NCI-H510A (cell line): Measurements from ENCODE around the gene POU2F2.
A peak's percentile ranks its signal among the peaks of the same experiment; 100 is the strongest.

Experiments used
- DNase-seq: peaks from one replicate; lab custom pipeline; 2025; lab: John Stamatoyannopoulos, UW

The POU2F2 gene

GRCh38 chr19:42125536-42125935 lies 6.7 kb downstream of the POU2F2 start:
- no peak for DNase-seq

- no peak for DNase-seq
These were observed 7.8 kb downstream of the POU2F2 start for GRCh38 chr19:42124386-42124901.

GRCh38 chr19:42123765-42124164 lies 8.5 kb downstream of the POU2F2 start:
- DNase-seq, result no peak

- DNase-seq, result no peak
These were observed 9.3 kb downstream of the POU2F2 start for GRCh38 chr19:42122691-42123607.

GRCh38 chr19:42121656-42122069 lies 10.6 kb downstream of the POU2F2 start:
- DNase-seq, result no peak

GRCh38 chr19:42121036-42121621 lies 11.1 kb downstream of the POU2F2 start:
- DNase-seq, result no peak

DNA sequence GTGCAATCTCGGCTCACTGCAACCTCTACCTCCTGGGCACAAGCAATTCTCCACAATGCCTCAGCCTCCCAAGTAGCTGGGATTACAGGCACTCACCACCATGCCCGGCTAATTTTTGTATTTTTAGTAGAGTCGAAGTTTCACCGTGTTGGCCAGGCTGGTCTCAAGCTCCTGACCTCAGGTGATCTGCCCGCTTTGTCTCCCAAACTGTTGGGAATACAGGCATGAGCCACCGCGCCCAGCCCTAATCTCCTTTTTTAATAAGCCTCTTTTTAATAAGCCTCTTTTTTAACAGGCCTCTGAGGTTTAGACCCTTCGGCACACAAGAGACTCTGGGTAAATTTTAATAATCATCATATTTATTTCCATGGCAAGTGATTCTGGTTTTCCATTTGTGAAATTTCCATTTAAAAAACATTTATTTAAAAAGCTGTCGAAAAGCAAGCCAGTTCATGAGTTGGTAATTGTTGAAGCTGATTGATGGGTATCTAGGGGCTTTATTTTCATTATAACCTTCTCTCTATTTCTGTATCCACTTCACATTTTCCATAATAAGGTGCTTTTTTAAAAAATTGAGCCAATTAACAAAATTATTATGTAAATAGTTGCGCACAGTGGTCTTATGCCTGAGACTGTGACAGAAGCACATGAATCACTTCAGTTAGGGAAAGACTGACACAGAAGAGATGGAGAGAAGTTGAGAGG lies 11.8 kb downstream of the POU2F2 start:
- no peak for DNase-seq

DNA sequence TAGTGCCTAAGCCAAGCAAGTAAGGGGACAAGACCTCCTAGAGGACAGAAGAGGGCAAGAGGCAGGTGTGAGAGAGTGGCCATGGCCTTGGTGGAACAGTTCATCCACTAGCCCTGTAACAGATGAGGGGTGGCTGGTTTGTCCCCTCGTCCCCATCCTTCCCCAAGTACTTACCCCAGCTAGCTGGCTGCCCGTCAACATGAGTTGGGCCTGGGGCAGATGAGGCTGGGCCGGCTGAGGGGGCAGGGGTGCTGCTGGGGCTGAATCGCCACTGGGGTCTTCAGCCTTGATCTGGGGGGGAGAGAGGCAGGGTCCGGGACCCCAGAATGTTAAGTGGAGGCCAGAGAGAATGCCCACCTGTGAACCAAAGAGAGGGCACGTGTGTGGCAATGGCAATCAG lies 15.2 kb downstream of the POU2F2 start:
- DNase-seq, result no peak

DNA sequence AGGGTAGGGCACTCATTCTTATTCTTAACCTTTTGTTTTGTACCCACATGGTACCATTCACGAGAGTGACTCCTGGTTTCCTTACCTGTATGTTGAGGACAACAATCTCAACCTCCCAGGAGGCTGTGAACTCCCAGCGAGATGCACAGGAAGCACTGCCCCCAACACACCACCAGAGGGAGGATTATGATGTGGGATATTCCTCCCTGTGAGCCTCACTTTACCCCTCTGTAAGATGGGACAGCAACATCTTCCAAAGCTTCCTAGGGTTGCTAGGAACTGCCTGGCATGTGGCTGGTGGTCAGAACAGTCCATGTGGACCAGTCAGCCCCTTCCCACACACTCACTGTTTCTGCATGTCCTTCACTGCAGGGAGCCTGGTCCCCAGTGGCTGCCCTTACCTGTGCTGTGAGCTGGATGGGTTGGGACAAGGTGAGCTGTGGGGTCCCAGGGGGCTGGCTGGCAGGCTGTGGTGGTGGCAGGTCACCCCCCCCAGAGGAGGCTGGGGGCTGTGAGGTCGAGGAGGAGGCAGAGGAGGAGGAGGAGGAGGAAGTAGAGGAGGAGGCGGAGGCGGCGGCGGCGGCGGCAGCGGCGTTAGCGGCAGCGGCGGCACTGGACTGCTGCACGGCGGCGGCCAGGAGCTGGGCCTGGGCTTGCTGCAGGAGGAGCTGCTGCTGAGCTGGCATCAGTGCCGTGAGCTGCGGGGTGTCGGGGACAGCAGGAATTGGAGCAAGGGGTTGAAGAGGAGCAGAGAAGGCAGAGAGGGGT lies 15.8 kb downstream of the POU2F2 start:
- DNase-seq, result no peak

DNA sequence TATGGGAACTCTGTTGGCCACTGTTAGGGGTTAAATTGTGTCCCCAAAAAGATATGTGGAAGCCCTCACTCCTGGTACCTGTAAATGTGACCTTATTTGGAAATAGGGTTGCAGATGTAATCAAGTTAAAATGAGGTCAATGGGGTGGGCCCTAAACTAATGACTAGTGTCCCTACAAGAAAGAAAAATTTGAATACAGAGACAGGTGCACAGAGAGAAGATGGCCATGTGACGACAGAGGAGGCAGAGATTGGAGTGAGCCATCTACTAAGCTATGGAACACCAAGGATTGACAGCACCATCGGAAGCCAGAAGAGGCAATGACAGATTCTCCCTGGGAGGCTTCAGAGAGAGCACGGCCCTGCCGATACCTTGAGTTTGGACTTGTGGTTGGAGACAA lies 16.5 kb downstream of the POU2F2 start:
- no peak for DNase-seq

- no peak for DNase-seq
These were observed 17.0 kb downstream of the POU2F2 start for GRCh38 chr19:42115219-42115618.

DNA sequence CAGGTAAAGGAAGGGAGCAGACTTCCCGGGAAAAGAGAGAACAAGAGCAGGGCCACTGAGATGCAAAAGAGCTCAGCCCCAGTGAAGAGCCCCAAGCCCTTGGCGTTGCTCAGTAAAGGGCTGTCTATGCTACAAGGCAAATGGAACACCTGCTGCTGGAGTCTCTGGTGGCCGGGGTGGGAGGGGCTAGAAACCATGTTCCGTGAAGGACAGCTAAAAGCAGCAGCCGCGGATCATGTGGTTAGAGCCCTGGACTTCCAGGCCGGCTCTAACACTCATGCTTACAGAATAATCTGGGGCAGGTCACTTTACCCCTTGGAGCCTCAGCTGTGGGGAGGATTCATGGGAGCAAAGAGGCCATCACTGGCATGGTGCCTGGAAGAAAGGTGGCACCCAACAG lies 17.8 kb downstream of the POU2F2 start:
- DNase-seq, result peak; percentile 86

- peak; percentile 76 for DNase-seq
These were observed 18.5 kb downstream of the POU2F2 start for GRCh38 chr19:42113641-42114348.

DNA sequence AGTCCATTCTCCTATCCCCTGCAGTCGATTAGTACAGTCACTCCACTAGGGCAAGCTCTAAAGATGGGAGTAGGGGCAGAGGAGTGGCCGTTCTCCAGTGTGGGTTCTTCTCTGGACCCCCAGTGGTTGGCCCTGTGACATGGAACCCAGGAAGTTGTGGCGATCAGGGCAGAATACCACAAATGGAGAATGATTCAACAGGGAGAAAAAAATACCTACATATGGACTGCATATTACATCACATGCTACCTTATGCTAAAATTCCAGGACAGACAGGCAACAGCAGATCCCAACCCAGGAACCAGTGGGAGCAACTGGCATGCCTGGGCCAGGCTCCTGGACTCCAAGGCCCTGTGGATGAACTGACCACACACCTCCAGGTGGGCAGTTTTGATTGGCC lies 20.4 kb downstream of the POU2F2 start:
- DNase-seq, result no peak

DNA sequence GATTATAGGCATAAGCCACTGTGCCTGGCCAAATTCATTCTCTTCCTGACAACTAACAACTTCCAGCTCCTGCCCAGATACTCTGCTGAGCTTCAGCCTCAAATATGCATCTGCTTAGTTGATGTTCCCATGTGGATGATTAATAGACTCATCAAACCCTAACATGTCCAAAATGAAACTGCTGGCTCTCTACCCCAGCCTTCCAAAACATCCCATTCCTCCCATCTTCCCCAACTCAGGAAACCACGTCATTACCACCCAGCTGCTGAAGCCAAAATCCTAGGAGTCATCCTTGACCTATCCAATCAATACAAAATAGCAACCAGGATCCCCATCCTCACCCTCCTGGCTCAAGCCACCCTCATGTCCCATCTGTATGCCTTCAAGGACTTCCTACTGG lies 20.9 kb downstream of the POU2F2 start:
- DNase-seq, result no peak

- DNase-seq, result no peak
These were observed 21.6 kb downstream of the POU2F2 start for GRCh38 chr19:42110658-42111057.

DNA sequence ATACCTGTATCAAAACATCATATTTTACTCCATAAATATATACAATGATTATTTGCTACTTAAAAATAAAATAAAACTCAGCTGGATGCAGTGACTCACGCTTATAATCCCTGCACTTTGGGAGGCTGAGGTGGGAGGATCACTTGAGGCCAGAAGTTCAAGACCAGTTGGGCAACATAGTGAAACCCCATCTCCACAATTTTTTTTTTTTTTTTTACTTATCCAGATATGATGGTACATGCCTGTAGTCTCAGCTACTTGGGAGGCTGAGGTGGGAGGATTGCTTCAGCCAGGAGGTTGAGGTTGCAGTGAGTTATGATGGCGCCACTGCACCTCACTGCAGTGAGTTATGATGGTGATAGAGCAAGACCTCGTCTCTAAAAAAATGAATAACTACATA lies 22.4 kb downstream of the POU2F2 start:
- DNase-seq, result no peak

DNA sequence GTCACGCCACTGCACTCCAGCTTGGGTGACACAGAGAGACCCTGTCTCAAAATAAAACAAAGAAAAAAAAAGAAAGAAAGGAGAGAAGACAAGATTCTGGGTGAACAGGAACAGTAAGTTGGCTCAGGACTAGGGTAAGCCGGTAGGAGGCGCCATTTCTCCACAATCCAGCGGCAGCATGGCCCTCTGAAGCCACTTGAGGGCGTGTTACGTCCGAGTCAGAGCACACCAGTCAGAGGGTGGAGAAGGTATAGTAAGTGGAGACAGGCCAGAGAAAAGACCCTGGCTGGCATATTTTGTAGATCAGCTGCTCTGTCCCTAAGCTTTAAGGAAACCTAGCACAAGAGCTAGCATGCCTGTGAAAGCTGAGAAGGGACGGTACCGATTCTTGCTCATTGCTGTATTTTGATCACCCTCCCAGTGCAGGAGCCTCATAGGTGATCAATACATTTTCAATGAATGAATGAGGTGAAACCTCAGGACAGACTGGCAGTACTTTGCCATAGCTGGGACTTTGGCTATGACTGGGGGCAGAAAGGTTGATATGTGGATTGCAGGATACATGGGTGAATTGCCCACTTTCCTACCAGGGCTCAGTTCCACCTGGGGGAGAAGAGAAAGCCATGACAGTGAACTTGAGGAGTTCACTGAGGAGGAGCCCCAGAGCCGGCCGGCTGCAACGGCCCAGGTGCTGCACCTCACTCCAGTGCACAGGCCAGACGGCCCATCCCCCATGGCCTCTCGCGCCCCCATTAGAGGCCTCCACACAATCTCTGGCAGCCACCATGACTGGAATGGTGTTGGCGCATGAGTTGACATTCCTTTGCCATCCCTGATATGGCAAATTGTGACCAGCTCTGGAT lies 23.5 kb downstream of the POU2F2 start:
- DNase-seq, result peak; percentile 76

GRCh38 chr19:42105368-42105767 lies 26.9 kb downstream of the POU2F2 start:
- DNase-seq, result no peak

GRCh38 chr19:42102877-42103276 lies 29.4 kb downstream of the POU2F2 start:
- no peak for DNase-seq
